Measurements from ENCODE around the gene JMJD1C.

- TF ChIP-seq CTCF (IDR thresholded peaks at IDR 0.05; ENCODE audit: insufficient read depth, low read length, poor library complexity, severe bottlenecking), result no peak
- TF ChIP-seq EZH2phosphoT487 (conservative IDR thresholded peaks at IDR 0.05; ENCODE audit: low read length), result no peak
These were observed 22.2 kb upstream of the JMJD1C start for GRCh38 chr10:63487990-63488389.

All from SU-DHL-6 (cell line).